Liver (tissue), 9 donors: ENCODE data around the gene SFXN5. TPM values are rescaled to one million over a fixed set of nuclear protein-coding genes. Genes with fewer than 3 reads are reported as not detected.

Source experiments
- DNase-seq: peaks from one replicate; pipeline ENCODE4 v3.0.0-alpha.2; 2017; ENCODE audit warnings: low spot score
- H3K27ac ChIP-seq, 2 donors: one replicate each; pipeline ENCODE4 v1.7.0; 2013; ENCODE audit warnings: inconsistent platforms in 2 of 2, low read length in 2 of 2, control low read depth in 1 of 2, low read depth in 1 of 2, mild to moderate bottlenecking in 1 of 2
- H3K27me3 ChIP-seq, 4 donors: one replicate each; pipeline versions ENCODE4 v1.6.1 to v1.7.0; 2013; ENCODE audit warnings: low read length in 3 of 4, inconsistent platforms in 1 of 4, mild to moderate bottlenecking in 1 of 4, moderate library complexity in 1 of 4; ENCODE audit not compliant: control insufficient read depth in 4 of 4, insufficient read depth in 4 of 4
- H3K36me3 ChIP-seq, 4 donors: one replicate each; pipeline versions ENCODE4 v1.6.1 to v1.7.0; 2013; ENCODE audit warnings: low read length in 3 of 4, mild to moderate bottlenecking in 3 of 4, low read depth in 1 of 4, moderate library complexity in 1 of 4; ENCODE audit not compliant: control insufficient read depth in 4 of 4, insufficient read depth in 3 of 4
- H3K4me1 ChIP-seq, 4 donors: one replicate each; pipeline versions ENCODE4 v1.6.1 to v1.7.0; 2013; ENCODE audit warnings: low read length in 3 of 4, mild to moderate bottlenecking in 3 of 4, moderate library complexity in 1 of 4; ENCODE audit not compliant: control insufficient read depth in 4 of 4, insufficient read depth in 4 of 4
- H3K4me3 ChIP-seq, 3 donors: one replicate each; pipeline versions ENCODE4 v1.6.1 to v1.7.0; 2013; ENCODE audit warnings: low read length in 3 of 3, control low read depth in 1 of 3, low read depth in 1 of 3, mild to moderate bottlenecking in 1 of 3
- H3K9ac ChIP-seq, 2 donors: one replicate each; pipeline ENCODE4 v1.7.0; 2013; ENCODE audit warnings: low read length in 2 of 2, mild to moderate bottlenecking in 2 of 2, moderate library complexity in 2 of 2, control low read depth in 1 of 2, low read depth in 1 of 2
- H3K9me3 ChIP-seq, 4 donors: one replicate each; pipeline versions ENCODE4 v1.6.1 to v1.7.0; 2013; ENCODE audit warnings: low read length in 3 of 4; ENCODE audit not compliant: control insufficient read depth in 4 of 4
- ATF3 ChIP-seq: IDR thresholded peaks from 2 replicates; pipeline ENCODE4 v1.6.1; 2016; ENCODE audit warnings: antibody characterized with exemption
- CTCF ChIP-seq: fragments of 150-350 bp; IDR thresholded peaks from 2 replicates; pipeline ENCODE4 v1.5.1; 2017; ENCODE audit warnings: improper control_type of control experiment, low read depth, low read length; ENCODE audit not compliant: missing input control
- EGR1 ChIP-seq, 2 donors: IDR thresholded peaks; 2 replicates each; pipeline ENCODE4 v1.6.1; 2016 to 2018; ENCODE audit warnings: antibody characterized with exemption in 2 of 2, low read depth in 2 of 2
- FOXA1 ChIP-seq: IDR thresholded peaks from 2 replicates; pipeline ENCODE4 v1.6.1; 2016; ENCODE audit warnings: antibody characterized with exemption
- FOXA2 ChIP-seq: IDR thresholded peaks from 2 replicates; pipeline ENCODE4 v1.6.1; 2016; ENCODE audit warnings: antibody characterized with exemption
- GABPA ChIP-seq, 2 donors: IDR thresholded peaks in 1 of 2; conservative IDR thresholded peaks in 1 of 2; 2 replicates each; pipeline ENCODE4 v1.6.1; 2016; ENCODE audit warnings: antibody characterized with exemption in 2 of 2, mild to moderate bottlenecking in 1 of 2, moderate library complexity in 1 of 2
- JUND ChIP-seq, 2 donors: IDR thresholded peaks; 2 replicates each; pipeline ENCODE4 v1.6.1; 2016; ENCODE audit warnings: antibody characterized with exemption in 2 of 2
- NR2F2 ChIP-seq: IDR thresholded peaks from 2 replicates; pipeline ENCODE4 v1.6.1; 2016; ENCODE audit warnings: antibody characterized with exemption
- SP1 ChIP-seq: IDR thresholded peaks from 2 replicates; pipeline ENCODE4 v1.6.1; 2018; ENCODE audit warnings: antibody characterized with exemption, mild to moderate bottlenecking
- TAF1 ChIP-seq: conservative IDR thresholded peaks from 2 replicates; pipeline ENCODE4 v1.6.1; 2016; ENCODE audit warnings: antibody characterized with exemption, mild to moderate bottlenecking
- YY1 ChIP-seq: IDR thresholded peaks from 2 replicates; pipeline ENCODE4 v1.6.1; 2016; ENCODE audit warnings: antibody characterized with exemption, mild to moderate bottlenecking
- WGBS: extraction: QIAGEN DNeasy Blood & Tissue Kit; methylation state at CpG from one replicate; pipeline ENCODE4 v1.1.7; 2013; 5-methylcytosine and 5-hydroxymethylcytosine counted together
- polyA plus RNA-seq, 2 donors: library from polyadenylated mRNA; stranded (reverse) in 1 of 2; unstranded in 1 of 2; fragments of 200-250 nt in 1 of 2; fragments of >200 nt in 1 of 2; fragmentation: Nextera tagmentation in 1 of 2; extraction: Ambion mirVana in 1 of 2; gene quantifications; one replicate each; pipeline versions ENCODE4 v1.2.1 to v1.2.3, GENCODE V29; 2013 to 2015
- total RNA-seq, 2 donors: library from RNA; depleted of rRNA; stranded (reverse); fragments of >200 nt; gene quantifications; one replicate each; pipeline ENCODE4 v1.2.3, GENCODE V29; 2014
- TF ChIP-seq, protein P1 (sequence below): IDR thresholded peaks from 2 replicates; pipeline ENCODE4 v1.6.1; 2016; ENCODE audit warnings: antibody characterized with exemption
- TF ChIP-seq, protein P2 (sequence below): IDR thresholded peaks from 2 replicates; pipeline ENCODE4 v1.6.1; 2016; ENCODE audit warnings: antibody characterized with exemption, mild to moderate bottlenecking
- donor health status: healthy.
- donor health status: healthy.
- donor health status: healthy.
- donor health status: healthy.
- donor health status: healthy.

Gene SFXN5
- total and polyA plus RNA-seq, 4 donors = 23.3 to 58.2 (median 29.5) TPM

DNA sequence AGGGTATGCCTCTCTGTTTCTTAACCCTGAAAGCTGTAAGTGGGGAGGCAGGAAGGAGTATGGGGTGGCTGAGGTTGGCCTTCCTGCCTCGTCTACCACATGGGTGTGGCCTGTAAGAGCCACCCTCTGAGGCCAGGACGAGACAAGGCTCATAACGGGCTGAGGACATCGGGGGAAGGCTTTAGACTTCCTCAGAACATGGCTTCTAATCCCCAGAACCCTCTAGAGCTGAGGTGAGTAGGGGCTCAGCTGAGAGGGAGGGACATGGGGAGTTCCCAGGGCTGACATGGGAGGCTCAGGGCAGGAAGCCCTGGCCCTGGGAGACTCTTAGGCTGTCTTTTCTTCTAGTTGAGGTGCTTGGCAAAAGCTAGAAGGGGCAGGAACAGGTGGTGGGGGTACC, 117.5 kb downstream of the SFXN5 start:
- Histone ChIP-seq H3K36me3 (peaks cover 6 to 37% (median 16%) of the 10 kb centered on the region in 4 donors), H3K27me3 (no peaks in the 10 kb centered on the region), H3K4me3 (no peak overlapping the region), H3K4me1 (no peaks in the 10 kb centered on the region), H3K9ac (no peak overlapping the region), H3K9me3 (no peaks in the 10 kb centered on the region), H3K27ac (no peak overlapping the region)
- no peak for DNase-seq
- TF ChIP-seq EGR1 (IDR thresholded peaks at IDR 0.05; ENCODE audit: low read depth in 2 of 2) = no peak
- no peak for TF ChIP-seq ATF3
- no peak for TF ChIP-seq FOXA2
- no peak for TF ChIP-seq GABPA (IDR thresholded peaks at IDR 0.05 in 1 of 2, conservative IDR thresholded peaks at IDR 0.05 in 1 of 2)
- TF ChIP-seq, protein P1, sequence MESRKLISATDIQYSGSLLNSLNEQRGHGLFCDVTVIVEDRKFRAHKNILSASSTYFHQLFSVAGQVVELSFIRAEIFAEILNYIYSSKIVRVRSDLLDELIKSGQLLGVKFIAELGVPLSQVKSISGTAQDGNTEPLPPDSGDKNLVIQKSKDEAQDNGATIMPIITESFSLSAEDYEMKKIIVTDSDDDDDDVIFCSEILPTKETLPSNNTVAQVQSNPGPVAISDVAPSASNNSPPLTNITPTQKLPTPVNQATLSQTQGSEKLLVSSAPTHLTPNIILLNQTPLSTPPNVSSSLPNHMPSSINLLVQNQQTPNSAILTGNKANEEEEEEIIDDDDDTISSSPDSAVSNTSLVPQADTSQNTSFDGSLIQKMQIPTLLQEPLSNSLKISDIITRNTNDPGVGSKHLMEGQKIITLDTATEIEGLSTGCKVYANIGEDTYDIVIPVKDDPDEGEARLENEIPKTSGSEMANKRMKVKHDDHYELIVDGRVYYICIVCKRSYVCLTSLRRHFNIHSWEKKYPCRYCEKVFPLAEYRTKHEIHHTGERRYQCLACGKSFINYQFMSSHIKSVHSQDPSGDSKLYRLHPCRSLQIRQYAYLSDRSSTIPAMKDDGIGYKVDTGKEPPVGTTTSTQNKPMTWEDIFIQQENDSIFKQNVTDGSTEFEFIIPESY = no peak
- no peak for TF ChIP-seq JUND (IDR thresholded peaks at IDR 0.05)
- TF ChIP-seq FOXA1 = no peak
- no peak for TF ChIP-seq TAF1
- TF ChIP-seq YY1 = no peak
- TF ChIP-seq SP1 = no peak
- no peak for TF ChIP-seq NR2F2
- TF ChIP-seq CTCF = no peak
- WGBS = 83% methylated on average over 4 of the region's 4 CpGs

GRCh38 chr2:72953528-72953927, 118.0 kb downstream of the SFXN5 start:
- Histone ChIP-seq H3K27me3 (no peaks in the 10 kb centered on the region), H3K4me1 (no peaks in the 10 kb centered on the region), H3K36me3 (peaks cover 6 to 34% (median 15%) of the 10 kb centered on the region in 4 donors), H3K9ac (no peak overlapping the region), H3K27ac (no peak overlapping the region), H3K4me3 (no peak overlapping the region), H3K9me3 (no peaks in the 10 kb centered on the region)
- DNase-seq = no peak
- WGBS = 97% methylated on average over 1 of the region's 1 CpG
- no peak for TF ChIP-seq GABPA (IDR thresholded peaks at IDR 0.05 in 1 of 2, conservative IDR thresholded peaks at IDR 0.05 in 1 of 2)

DNA sequence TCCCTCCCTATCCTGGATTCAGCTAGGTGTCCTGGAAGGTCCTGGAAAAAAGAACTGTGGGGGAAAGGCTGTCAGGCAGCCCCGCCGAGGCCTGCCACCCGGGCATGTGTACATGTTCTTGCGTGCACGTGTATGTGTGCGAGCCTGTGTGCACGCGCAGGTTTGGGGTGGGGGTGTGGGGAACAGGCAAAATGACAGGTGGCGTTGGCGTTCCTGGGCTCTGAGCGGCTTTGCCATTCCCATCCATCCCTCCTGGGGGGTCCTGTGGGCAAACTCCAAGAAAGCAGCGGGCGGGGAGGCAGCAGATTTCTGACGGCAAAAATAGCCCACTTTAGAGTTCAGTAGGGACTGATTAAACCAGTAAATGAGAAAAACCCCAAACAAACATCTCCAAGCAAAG, 118.6 kb downstream of the SFXN5 start:
- WGBS = 96% methylated on average over 14 of the region's 14 CpGs
- Histone ChIP-seq H3K9me3 (no peaks in the 10 kb centered on the region), H3K4me1 (no peaks in the 10 kb centered on the region), H3K36me3 (peaks cover 6 to 34% (median 15%) of the 10 kb centered on the region in 4 donors), H3K27ac (no peak overlapping the region), H3K27me3 (no peaks in the 10 kb centered on the region), H3K4me3 (no peak overlapping the region), H3K9ac (no peak overlapping the region)
- no peak for DNase-seq
- TF ChIP-seq, protein P2, sequence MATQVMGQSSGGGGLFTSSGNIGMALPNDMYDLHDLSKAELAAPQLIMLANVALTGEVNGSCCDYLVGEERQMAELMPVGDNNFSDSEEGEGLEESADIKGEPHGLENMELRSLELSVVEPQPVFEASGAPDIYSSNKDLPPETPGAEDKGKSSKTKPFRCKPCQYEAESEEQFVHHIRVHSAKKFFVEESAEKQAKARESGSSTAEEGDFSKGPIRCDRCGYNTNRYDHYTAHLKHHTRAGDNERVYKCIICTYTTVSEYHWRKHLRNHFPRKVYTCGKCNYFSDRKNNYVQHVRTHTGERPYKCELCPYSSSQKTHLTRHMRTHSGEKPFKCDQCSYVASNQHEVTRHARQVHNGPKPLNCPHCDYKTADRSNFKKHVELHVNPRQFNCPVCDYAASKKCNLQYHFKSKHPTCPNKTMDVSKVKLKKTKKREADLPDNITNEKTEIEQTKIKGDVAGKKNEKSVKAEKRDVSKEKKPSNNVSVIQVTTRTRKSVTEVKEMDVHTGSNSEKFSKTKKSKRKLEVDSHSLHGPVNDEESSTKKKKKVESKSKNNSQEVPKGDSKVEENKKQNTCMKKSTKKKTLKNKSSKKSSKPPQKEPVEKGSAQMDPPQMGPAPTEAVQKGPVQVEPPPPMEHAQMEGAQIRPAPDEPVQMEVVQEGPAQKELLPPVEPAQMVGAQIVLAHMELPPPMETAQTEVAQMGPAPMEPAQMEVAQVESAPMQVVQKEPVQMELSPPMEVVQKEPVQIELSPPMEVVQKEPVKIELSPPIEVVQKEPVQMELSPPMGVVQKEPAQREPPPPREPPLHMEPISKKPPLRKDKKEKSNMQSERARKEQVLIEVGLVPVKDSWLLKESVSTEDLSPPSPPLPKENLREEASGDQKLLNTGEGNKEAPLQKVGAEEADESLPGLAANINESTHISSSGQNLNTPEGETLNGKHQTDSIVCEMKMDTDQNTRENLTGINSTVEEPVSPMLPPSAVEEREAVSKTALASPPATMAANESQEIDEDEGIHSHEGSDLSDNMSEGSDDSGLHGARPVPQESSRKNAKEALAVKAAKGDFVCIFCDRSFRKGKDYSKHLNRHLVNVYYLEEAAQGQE = no peak
